IPS DF 19.7 (cell line): ENCODE data around the gene IFNA1.
"Not testable (repeated sequence)": the region's sequence is repeated elsewhere in the genome, so short reads cannot be mapped to it uniquely, and the experiment has no call there.

Experiments
- DNase-seq: peaks from one replicate; pipeline ENCODE4 v3.0.0-alpha.2; 2013; ENCODE audit warnings: low read depth, low spot score

IFNA1 gene

GRCh38 chr9:21440139-21440538, at the start of gene IFNA1:
Gene IFNA1 (plus strand): TSS chr9:21440439. CDS start chr9:21440508, 69 bp downstream.
- no peak for DNase-seq

- no peak for DNase-seq
Observed at GRCh38 chr9:21392270-21392669, 48.0 kb upstream of the IFNA1 start.

GRCh38 chr9:21395778-21396717, 44.2 kb upstream of the IFNA1 start:
- DNase-seq, result no peak

GRCh38 chr9:21398955-21399489, 41.2 kb upstream of the IFNA1 start:
- DNase-seq, result no peak

GRCh38 chr9:21399956-21400355, 40.3 kb upstream of the IFNA1 start:
- no peak for DNase-seq

- DNase-seq, result no peak
Observed at GRCh38 chr9:21402386-21403251, 37.6 kb upstream of the IFNA1 start.

GRCh38 chr9:21404146-21404545, 36.1 kb upstream of the IFNA1 start:
- no peak for DNase-seq

- DNase-seq, result no peak
Observed at GRCh38 chr9:21408817-21409216, 31.4 kb upstream of the IFNA1 start, which contains the start of gene IFNA8. Gene IFNA8 (plus strand): TSS chr9:21409117. CDS start chr9:21409177, 60 bp downstream.

- DNase-seq, result no peak
Observed at GRCh38 chr9:21412107-21412506, 28.1 kb upstream of the IFNA1 start.

GRCh38 chr9:21413151-21413550, 27.1 kb upstream of the IFNA1 start:
- no peak for DNase-seq

- no peak for DNase-seq
Observed at GRCh38 chr9:21413624-21414023, 26.6 kb upstream of the IFNA1 start.

GRCh38 chr9:21414220-21414940, 25.9 kb upstream of the IFNA1 start:
- no peak for DNase-seq

- no peak for DNase-seq
Observed at GRCh38 chr9:21415493-21416267, 24.6 kb upstream of the IFNA1 start.

- DNase-seq, result no peak
Observed at GRCh38 chr9:21428235-21428634, 12.0 kb upstream of the IFNA1 start.

- DNase-seq, result no peak
Observed at GRCh38 chr9:21429191-21429590, 11.0 kb upstream of the IFNA1 start.

- no peak for DNase-seq
Observed at GRCh38 chr9:21432672-21433425, 7.4 kb upstream of the IFNA1 start.

- DNase-seq, result no peak
Observed at GRCh38 chr9:21434202-21435014, 5.8 kb upstream of the IFNA1 start.

- DNase-seq, result not testable (repeated sequence)
Observed at GRCh38 chr9:21435015-21435383, 5.2 kb upstream of the IFNA1 start.
